ENCODE results near the gene CCDC12.

DNA sequence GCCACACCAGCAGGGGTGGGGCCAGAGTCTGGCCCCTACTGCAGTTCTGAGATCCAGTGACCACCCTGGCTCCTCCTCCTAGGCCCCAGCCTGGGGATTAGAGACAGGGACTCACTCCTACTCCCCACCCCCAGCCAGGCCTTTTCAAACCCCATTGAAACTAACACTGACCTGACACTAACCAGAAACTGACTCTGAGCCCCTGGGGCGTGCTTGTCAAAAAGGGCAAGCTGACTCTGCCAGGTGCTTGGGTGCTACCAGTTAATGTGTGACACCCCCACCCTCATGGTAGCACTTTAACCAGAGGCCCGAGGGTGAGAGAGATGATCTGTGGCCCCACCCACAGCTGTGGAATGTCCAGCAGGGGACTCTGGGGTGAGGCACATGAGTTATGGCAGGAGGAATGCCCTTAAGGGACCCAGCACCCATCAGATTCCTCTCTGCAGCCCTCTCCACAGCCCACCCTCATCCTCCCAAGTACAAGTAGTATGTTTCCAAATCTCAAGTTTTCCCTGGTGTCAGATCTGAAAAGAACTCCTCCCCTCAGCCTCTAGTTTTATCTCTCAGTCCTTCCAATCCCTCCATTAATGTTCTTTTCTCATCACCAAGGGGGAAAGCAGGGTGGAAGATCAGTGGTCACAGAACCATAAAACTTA lies 97.6 kb downstream of the CCDC12 start:
- no peak for TF ChIP-seq POLR2A (IDR thresholded peaks at IDR 0.05; ENCODE audit: extremely low read depth, insufficient read length)
- no peak for TF ChIP-seq CTCF (IDR thresholded peaks at IDR 0.05; ENCODE audit: low read depth, low read length)
